Activated CD8-positive, alpha-beta T cell treated with anti-CD3 and anti-CD28 coated beads for 36 hours (primary cell): Measurements from ENCODE around the gene ZNF444. TPM values are rescaled to one million over a fixed set of nuclear protein-coding genes. Genes with fewer than 3 reads are reported as not detected.
A peak's percentile ranks its signal among the peaks of the same experiment; 100 is the strongest.

Experiments
- ATAC-seq: fragments of 200-7000 bp; cut with Tn5 transposase; one replicate; pipeline ENCODE4 v1.10.0; 2021; ENCODE audit warnings: mild to moderate bottlenecking, moderate library complexity
- CTCF ChIA-PET: fragments of 350-600 bp; sonication (Branson Sonifier 250); formaldehyde crosslinking; loops from one replicate; lab custom pipeline; 2021; ENCODE audit warnings: antibody characterized with exemption; lab: Charles Lee
- POLR2A ChIA-PET: fragments of 350-600 bp; sonication (Branson Sonifier 250); formaldehyde crosslinking; loops from one replicate; lab custom pipeline; 2021; ENCODE audit warnings: antibody characterized with exemption; lab: Charles Lee
- DNase-seq: peaks from one replicate; pipeline ENCODE4 v3.0.0-alpha.2; 2020
- H3K27ac Mint-ChIP-seq: one replicate; pipeline ENCODE4 v1.8.0; 2021; ENCODE audit warnings: mild to moderate bottlenecking, mixed read lengths
- H3K27me3 Mint-ChIP-seq: one replicate; pipeline ENCODE4 v1.8.0; 2021; ENCODE audit warnings: mixed read lengths
- H3K36me3 Mint-ChIP-seq: one replicate; pipeline ENCODE4 v1.8.0; 2021; ENCODE audit warnings: low read depth, mixed read lengths
- H3K4me1 Mint-ChIP-seq: one replicate; pipeline ENCODE4 v1.8.0; 2021; ENCODE audit warnings: low read depth, mixed read lengths
- H3K4me3 Mint-ChIP-seq: one replicate; pipeline ENCODE4 v1.8.0; 2021; ENCODE audit warnings: mild to moderate bottlenecking, moderate library complexity, mixed read lengths
- H3K9me3 Mint-ChIP-seq: one replicate; pipeline ENCODE4 v1.8.0; 2021; ENCODE audit warnings: mixed read lengths
- intact Hi-C: fragments of 100-400 bp; cut with micrococcal nuclease; formaldehyde crosslinking; loops from one replicate; pipeline ENCODE4 v1.10.0; 2022
- total RNA-seq, 2 experiments: library from RNA; stranded (reverse); gene quantifications; one replicate each; pipeline ENCODE4 v1.2.3, GENCODE V29; 2021
- TF ChIP-seq, protein P1 (sequence below): fragments of 200-600 bp; IDR thresholded peaks from one replicate; pipeline ENCODE4 v1.8.0; 2022; ENCODE audit warnings: antibody characterized with exemption, mild to moderate bottlenecking

Gene ZNF444
- total RNA-seq, 2 experiments from 2014 or later: 25.3 to 35.2 TPM

DNA sequence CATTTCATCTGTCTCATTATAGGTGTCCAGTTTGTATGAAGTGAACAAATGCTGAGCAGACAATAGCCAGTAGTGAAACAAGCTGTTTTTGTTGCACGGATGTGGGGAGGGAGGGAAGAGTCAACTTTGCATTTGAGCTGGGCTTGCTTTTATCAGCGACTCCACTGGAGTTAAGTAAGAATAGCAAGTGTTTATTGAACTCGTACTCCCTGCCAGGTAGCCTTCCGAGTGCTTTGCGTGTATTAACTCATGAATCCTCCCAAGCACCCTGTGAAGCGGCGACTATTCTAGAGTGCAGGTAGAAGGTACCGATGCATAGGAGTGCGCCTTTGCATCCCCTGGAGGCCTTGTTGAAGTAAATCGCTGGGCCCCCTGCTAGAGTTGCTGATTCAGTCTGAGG is 4.7 kb upstream of the ZNF444 start:
- no peak overlapping the region for H3K27ac Mint-ChIP-seq
- POLR2A ChIA-PET: interaction anchor here (1.7 kb wide), 1 partner anchor 15 kb away, joined by 4 read pairs; the partner anchor contains the start of gene ZNF787
- TF ChIP-seq, protein P1, sequence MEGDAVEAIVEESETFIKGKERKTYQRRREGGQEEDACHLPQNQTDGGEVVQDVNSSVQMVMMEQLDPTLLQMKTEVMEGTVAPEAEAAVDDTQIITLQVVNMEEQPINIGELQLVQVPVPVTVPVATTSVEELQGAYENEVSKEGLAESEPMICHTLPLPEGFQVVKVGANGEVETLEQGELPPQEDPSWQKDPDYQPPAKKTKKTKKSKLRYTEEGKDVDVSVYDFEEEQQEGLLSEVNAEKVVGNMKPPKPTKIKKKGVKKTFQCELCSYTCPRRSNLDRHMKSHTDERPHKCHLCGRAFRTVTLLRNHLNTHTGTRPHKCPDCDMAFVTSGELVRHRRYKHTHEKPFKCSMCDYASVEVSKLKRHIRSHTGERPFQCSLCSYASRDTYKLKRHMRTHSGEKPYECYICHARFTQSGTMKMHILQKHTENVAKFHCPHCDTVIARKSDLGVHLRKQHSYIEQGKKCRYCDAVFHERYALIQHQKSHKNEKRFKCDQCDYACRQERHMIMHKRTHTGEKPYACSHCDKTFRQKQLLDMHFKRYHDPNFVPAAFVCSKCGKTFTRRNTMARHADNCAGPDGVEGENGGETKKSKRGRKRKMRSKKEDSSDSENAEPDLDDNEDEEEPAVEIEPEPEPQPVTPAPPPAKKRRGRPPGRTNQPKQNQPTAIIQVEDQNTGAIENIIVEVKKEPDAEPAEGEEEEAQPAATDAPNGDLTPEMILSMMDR: no peak
- H3K9me3 Mint-ChIP-seq: no peaks in the 10 kb centered on the region
- CTCF ChIA-PET: no interaction called here
- peaks cover 9% of the 10 kb centered on the region for H3K4me1 Mint-ChIP-seq
- no peaks in the 10 kb centered on the region for H3K27me3 Mint-ChIP-seq
- DNase-seq (no peak), ATAC-seq (no peak)
- intact Hi-C loops: no loop called here
- H3K36me3 Mint-ChIP-seq: no peaks in the 10 kb centered on the region
- H3K4me3 Mint-ChIP-seq: no peak overlapping the region

DNA sequence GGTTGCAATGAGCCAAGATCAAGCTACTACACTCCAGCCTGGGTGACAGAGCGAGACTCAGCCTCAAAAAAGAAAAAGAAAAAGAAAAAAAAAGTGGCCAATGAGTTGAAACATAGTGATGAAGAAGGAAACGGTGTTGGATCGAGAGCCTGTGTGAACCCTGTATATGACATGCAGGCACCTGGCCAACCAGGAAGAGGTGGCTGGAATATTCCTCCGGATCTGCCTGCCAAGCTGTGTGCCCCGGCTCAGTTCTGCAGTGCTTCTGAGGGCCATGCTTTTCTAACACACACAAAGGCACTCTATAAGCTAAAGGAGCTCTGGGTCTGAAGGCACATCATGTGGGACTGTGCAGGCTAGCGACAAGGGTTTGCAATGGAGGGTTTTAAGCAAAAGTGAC is 3.7 kb upstream of the ZNF444 start:
- Mint-ChIP-seq H3K4me1 (peaks cover 14% of the 10 kb centered on the region), H3K27me3 (no peaks in the 10 kb centered on the region), H3K36me3 (no peaks in the 10 kb centered on the region), H3K4me3 (no peak overlapping the region), H3K9me3 (no peaks in the 10 kb centered on the region), H3K27ac (no peak overlapping the region)
- ChIA-PET CTCF (interaction anchor here (0.7 kb wide), 1 partner anchor 36 kb away, joined by 3 read pairs; no protein-coding TSS in a partner anchor), POLR2A (interaction anchor here (0.6 to 1.7 kb wide), 2 partner anchors 16 to 1963 kb away, joined by 3 to 4 read pairs; partner anchors contain the start of gene ZNF787)
- DNase-seq: no peak
- TF ChIP-seq, protein P1: no peak
- no peak for ATAC-seq
- intact Hi-C loops: no loop called here

DNA sequence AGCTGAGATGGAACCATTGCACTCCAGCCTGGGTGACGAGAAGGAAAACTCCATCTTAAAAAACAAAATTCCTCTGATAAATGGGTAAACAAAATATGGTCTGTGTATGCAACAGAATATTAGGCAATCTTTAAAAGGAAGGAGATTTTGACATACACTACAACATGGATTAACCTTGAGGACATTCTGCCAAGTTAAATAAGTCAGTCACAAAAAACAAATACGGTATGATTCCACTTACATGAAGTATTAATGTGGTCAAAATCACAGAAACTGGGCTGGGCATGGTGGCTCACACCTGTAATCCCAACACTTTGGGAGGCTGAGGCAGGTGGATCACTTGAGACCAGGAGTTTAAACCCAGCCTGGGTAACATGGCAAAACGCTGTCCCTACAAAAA is 3.0 kb upstream of the ZNF444 start:
- no peaks in the 10 kb centered on the region for H3K27me3 Mint-ChIP-seq
- H3K36me3 Mint-ChIP-seq: peaks cover 1% of the 10 kb centered on the region
- ATAC-seq (no peak), DNase-seq (no peak)
- H3K4me1 Mint-ChIP-seq: peaks cover 21% of the 10 kb centered on the region
- no peak overlapping the region for H3K27ac Mint-ChIP-seq
- intact Hi-C loops: no loop called here
- ChIA-PET CTCF (no interaction called here), POLR2A (interaction anchor here (0.6 kb wide), 1 partner anchor 1963 kb away, joined by 3 read pairs; no protein-coding TSS in a partner anchor)
- H3K4me3 Mint-ChIP-seq: no peak overlapping the region
- TF ChIP-seq, protein P1: no peak
- no peaks in the 10 kb centered on the region for H3K9me3 Mint-ChIP-seq

DNA sequence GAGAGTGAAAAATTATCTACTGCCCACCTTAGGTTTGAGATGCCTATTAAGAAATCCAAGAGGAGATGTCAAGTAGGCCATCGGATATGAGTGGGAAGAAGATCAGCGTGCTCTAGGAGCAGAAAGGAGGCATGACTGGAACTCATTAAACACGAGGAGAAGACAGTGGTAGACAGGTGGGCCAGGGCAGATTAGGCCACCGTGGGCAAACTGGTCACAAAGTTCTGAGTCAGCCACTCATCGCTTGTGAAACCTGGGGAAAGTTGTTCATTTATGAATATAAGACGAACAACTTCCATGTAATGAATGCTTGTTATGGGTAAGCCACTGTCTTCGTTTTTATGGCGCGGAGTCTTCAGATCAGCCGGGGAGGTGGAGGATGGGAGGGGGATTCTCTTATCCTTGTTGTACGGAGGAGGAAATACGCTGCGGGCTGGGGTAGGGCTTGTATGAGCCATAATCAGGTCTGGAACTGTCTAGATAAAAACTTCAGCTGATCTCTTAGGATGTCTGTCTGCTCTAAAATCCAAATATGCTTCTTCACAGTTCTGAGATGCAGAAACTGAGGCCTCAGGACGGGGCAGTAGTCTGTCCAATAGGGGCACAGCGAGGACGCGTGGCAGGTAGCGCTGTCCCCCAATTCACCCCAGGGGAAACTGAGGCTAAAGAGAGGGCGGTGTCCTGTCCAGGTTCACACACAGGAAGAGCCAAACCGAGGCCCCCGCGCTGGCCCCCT is 1.1 kb upstream of the ZNF444 start:
- CTCF ChIA-PET: interaction anchor here (1.4 to 2.2 kb wide), 2 partner anchors 17 to 35 kb away, joined by 3 to 6 read pairs; no protein-coding TSS in a partner anchor
- peak overlapping the region; percentile 95 for H3K27ac Mint-ChIP-seq
- H3K36me3 Mint-ChIP-seq: peaks cover 1% of the 10 kb centered on the region
- TF ChIP-seq, protein P1: no peak
- no peaks in the 10 kb centered on the region for H3K9me3 Mint-ChIP-seq
- intact Hi-C loops: loop anchor here (2.0 kb wide), 1 partner anchor 19 kb away; the partner anchor contains the start of gene ZNF787
- peak overlapping the region; percentile 78 for H3K4me3 Mint-ChIP-seq
- no peaks in the 10 kb centered on the region for H3K27me3 Mint-ChIP-seq
- DNase-seq (peak; percentile 43), ATAC-seq (no peak)
- POLR2A ChIA-PET: interaction anchor here (0.7 to 2.2 kb wide), 2 partner anchors 15 to 18 kb away, joined by 3 to 9 read pairs; no protein-coding TSS in a partner anchor
- H3K4me1 Mint-ChIP-seq: peaks cover 34% of the 10 kb centered on the region
